HepG2 (cell line): ENCODE results near the gene WWC2.
A peak's percentile ranks its signal among the peaks of the same experiment; 100 is the strongest.

Experiments
- RORA ChIP-seq: sonication (generic); formaldehyde crosslinking; IDR thresholded peaks from 2 replicates; pipeline ENCODE4 v1.5.0; 2020; ENCODE audit warnings: mild to moderate bottlenecking, missing genetic modification reagents, moderate library complexity
- SNRNP70 ChIP-seq: fragments of 200-400 bp; formaldehyde crosslinking; IDR thresholded peaks from 2 replicates; pipeline ENCODE4 v1.6.1; 2017; ENCODE audit warnings: mild to moderate bottlenecking, low read depth, low read length, moderate library complexity
- SP2 ChIP-seq: sonication (generic); formaldehyde crosslinking; IDR thresholded peaks from 2 replicates; pipeline ENCODE4 v1.5.1; 2020; ENCODE audit warnings: mild to moderate bottlenecking, missing genetic modification reagents
- ZFAT ChIP-seq: sonication (generic); formaldehyde crosslinking; conservative IDR thresholded peaks from 2 replicates; pipeline ENCODE4 v1.8.1; 2023; ENCODE audit warnings: missing genetic modification reagents, inconsistent platforms
- TF ChIP-seq, protein P1 (sequence below): sonication (generic); formaldehyde crosslinking; IDR thresholded peaks from 2 replicates; pipeline ENCODE4 v1.5.0; 2020; ENCODE audit warnings: mild to moderate bottlenecking, missing genetic modification reagents, moderate library complexity
- TF ChIP-seq, protein P2 (sequence below): sonication (generic); formaldehyde crosslinking; conservative IDR thresholded peaks from 2 replicates; pipeline ENCODE4 v1.8.0; 2022; ENCODE audit warnings: mild to moderate bottlenecking, moderate library complexity, missing genetic modification reagents

DNA sequence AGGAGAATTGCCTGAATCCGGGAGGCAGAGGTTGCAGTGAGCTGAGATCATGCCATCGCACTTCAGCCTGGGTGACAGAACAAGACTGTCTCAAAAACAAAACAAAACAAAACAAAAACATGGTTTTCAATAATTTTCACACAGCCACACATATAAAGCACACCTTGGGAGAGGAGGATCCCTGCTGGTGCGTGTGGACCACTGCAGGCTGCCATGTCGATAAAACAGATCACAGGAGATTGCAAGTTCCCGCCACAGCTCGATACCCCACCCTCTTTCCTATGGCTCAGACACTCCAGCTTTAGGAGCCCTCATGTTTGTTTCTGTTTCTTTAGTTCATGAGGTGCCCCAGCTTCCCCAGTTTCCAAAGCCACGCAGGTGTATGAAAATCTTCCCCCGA is 254.5 kb downstream of the WWC2 start:
- no peak for TF ChIP-seq SNRNP70
- TF ChIP-seq, protein P1, sequence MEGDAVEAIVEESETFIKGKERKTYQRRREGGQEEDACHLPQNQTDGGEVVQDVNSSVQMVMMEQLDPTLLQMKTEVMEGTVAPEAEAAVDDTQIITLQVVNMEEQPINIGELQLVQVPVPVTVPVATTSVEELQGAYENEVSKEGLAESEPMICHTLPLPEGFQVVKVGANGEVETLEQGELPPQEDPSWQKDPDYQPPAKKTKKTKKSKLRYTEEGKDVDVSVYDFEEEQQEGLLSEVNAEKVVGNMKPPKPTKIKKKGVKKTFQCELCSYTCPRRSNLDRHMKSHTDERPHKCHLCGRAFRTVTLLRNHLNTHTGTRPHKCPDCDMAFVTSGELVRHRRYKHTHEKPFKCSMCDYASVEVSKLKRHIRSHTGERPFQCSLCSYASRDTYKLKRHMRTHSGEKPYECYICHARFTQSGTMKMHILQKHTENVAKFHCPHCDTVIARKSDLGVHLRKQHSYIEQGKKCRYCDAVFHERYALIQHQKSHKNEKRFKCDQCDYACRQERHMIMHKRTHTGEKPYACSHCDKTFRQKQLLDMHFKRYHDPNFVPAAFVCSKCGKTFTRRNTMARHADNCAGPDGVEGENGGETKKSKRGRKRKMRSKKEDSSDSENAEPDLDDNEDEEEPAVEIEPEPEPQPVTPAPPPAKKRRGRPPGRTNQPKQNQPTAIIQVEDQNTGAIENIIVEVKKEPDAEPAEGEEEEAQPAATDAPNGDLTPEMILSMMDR (CRISPR knock-in tag) = peak; percentile 24; the same call in 1 of the 2 replicates
- TF ChIP-seq, protein P2, sequence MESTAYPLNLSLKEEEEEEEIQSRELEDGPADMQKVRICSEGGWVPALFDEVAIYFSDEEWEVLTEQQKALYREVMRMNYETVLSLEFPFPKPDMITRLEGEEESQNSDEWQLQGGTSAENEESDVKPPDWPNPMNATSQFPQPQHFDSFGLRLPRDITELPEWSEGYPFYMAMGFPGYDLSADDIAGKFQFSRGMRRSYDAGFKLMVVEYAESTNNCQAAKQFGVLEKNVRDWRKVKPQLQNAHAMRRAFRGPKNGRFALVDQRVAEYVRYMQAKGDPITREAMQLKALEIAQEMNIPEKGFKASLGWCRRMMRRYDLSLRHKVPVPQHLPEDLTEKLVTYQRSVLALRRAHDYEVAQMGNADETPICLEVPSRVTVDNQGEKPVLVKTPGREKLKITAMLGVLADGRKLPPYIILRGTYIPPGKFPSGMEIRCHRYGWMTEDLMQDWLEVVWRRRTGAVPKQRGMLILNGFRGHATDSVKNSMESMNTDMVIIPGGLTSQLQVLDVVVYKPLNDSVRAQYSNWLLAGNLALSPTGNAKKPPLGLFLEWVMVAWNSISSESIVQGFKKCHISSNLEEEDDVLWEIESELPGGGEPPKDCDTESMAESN (CRISPR knock-in tag) = no peak
- no peak for TF ChIP-seq ZFAT (CRISPR knock-in tag)
- no peak for TF ChIP-seq SP2 (CRISPR knock-in tag)
- no peak for TF ChIP-seq RORA (CRISPR knock-in tag)
